Measurements from ENCODE around the gene ANKRD2.

ANKRD2 gene

GRCh38 chr10:97585439-97585811 is 12.8 kb downstream of the ANKRD2 start:
- Histone ChIP-seq H3K27ac (no peak overlapping the region), H3K9me3 (no peaks in the 10 kb centered on the region), H3K27me3 (no peaks in the 10 kb centered on the region), H3K4me1 (ENCODE audit: control insufficient read depth in 1 of 2, insufficient read depth in 1 of 2, low read depth in 1 of 2, low read length in 1 of 2) (no peaks in the 10 kb centered on the region), H3K4me3 (ENCODE audit: low read depth in 1 of 2, low read length in 1 of 2) (no peak overlapping the region), H3K36me3 (no peaks in the 10 kb centered on the region)
- TF ChIP-seq CTCF (IDR thresholded peaks at IDR 0.05): no peak

- Histone ChIP-seq H3K9me3 (no peaks in the 10 kb centered on the region), H3K27ac (no peak overlapping the region), H3K4me1 (ENCODE audit: control insufficient read depth in 1 of 2, insufficient read depth in 1 of 2, low read depth in 1 of 2, low read length in 1 of 2) (no peaks in the 10 kb centered on the region), H3K27me3 (no peaks in the 10 kb centered on the region), H3K4me3 (ENCODE audit: low read depth in 1 of 2, low read length in 1 of 2) (no peak overlapping the region), H3K36me3 (no peaks in the 10 kb centered on the region)
- no peak for TF ChIP-seq CTCF (IDR thresholded peaks at IDR 0.05)
These were observed 14.6 kb downstream of the ANKRD2 start for GRCh38 chr10:97587183-97587582.

DNA sequence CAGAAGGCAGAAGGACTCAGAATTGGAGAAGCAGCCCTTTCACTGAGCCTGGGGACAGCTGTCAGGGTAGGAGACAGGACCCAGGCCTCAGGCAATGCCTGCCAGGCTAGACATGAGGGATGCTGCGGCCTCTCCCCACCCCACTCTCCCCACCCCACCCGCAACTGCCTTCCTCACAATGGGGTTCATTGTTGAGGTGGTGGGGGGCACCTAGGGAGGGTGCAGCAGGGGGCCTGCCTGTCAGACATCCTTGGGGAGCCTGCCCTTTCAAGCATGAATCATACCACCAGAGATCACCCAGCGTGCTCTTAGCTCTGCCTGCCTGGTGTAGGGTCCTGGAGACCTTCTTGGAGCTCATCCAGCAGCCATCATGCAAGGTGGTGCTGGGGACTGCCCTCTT is 16.9 kb downstream of the ANKRD2 start, which contains the start of gene C10orf62:
TSS of gene C10orf62 (plus strand) at position 243 of the 400 bp plus-strand sequence. CDS start 177 bp downstream, outside the sequence.
- Histone ChIP-seq H3K27ac (no peak within 1 kb of the TSS), H3K9me3 (no peaks in the 10 kb centered on the region), H3K36me3 (no peaks in the 10 kb centered on the region), H3K27me3 (no peaks in the 10 kb centered on the region), H3K4me1 (ENCODE audit: control insufficient read depth in 1 of 2, insufficient read depth in 1 of 2, low read depth in 1 of 2, low read length in 1 of 2) (no peaks in the 10 kb centered on the region), H3K4me3 (ENCODE audit: low read depth in 1 of 2, low read length in 1 of 2) (no peak within 1 kb of the TSS)
- TF ChIP-seq CTCF (IDR thresholded peaks at IDR 0.05): no peak

DNA sequence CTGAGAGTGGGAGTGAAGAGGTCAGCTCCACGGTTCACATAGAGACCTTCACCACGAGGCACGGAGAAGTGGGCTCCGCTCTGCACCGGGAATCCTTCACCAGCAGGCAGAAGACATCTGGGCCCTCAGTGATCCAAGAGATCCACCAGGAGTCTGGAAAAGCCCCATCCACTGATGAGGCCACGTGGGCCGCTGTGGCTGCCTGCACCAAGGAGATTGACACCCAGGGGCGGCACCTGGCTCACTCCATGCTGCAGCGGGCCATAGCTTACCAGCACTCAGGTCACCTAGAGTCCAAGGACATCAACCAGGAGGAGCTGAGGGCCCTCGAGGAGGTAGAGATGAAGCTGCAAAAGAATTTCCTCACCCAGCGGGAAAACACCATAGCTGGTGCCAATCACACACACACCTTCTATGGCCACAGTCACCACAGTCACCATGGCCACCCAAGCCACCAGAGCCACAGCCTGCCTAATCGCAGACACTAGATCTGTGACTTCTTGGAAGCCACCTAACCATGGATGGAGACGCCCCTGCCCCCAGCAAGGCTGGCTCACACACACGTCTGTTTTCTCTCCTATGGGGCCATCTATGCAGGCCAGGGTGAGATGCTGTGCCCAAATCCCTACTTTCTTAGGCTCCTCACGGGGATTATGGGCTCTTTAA is 17.6 kb downstream of the ANKRD2 start:
- Histone ChIP-seq H3K4me3 (ENCODE audit: low read depth in 1 of 2, low read length in 1 of 2) (no peak overlapping the region), H3K36me3 (no peaks in the 10 kb centered on the region), H3K27me3 (no peaks in the 10 kb centered on the region), H3K4me1 (ENCODE audit: control insufficient read depth in 1 of 2, insufficient read depth in 1 of 2, low read depth in 1 of 2, low read length in 1 of 2) (no peaks in the 10 kb centered on the region), H3K9me3 (no peaks in the 10 kb centered on the region), H3K27ac (no peak overlapping the region)
- no peak for TF ChIP-seq CTCF (IDR thresholded peaks at IDR 0.05)

DNA sequence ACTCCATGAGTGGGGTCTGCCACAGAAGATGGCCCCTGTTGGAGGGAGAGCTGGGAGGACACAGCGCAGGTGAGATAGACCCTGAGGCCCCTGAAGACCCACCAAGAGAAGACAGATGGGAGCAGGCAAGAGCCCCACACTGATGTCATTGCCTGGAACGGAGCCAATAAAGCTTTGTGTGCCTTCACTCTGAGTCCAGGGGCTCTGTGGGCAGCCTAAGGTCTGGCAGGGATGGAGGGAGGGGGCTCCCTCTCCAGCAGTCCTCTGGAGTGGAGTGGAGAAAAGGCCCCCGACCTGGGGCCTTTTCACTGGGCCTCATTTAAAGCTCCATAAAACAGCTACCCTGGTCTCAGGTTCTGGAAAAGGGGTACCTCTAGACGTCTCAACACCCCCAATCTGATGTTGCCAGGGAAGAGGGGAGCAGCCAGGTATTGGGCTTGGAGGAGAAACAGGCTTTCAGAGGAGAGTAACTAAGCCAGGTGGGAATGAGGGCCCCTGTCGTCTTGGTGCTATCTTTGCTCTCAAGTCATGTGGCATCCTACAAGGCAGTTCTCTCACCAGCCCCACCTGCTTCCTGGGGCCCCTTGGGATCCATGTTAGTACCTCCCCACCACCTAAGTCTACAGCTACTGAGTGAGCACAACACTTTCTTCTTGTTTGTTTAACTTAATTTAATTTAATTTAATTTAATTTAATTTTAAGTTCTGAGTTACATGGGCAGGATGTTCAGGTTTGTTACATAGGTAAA is 18.3 kb downstream of the ANKRD2 start:
- TF ChIP-seq CTCF (IDR thresholded peaks at IDR 0.05): no peak

More for the DNA sequence above, 18.3 kb downstream of the ANKRD2 start:
- H3K27me3 ChIP-seq: no peaks in the 10 kb centered on the region
- H3K4me3 ChIP-seq (ENCODE audit: low read depth in 1 of 2, low read length in 1 of 2): no peak overlapping the region
- H3K27ac ChIP-seq: no peak overlapping the region
- no peaks in the 10 kb centered on the region for H3K9me3 ChIP-seq
- no peaks in the 10 kb centered on the region for H3K36me3 ChIP-seq
- no peaks in the 10 kb centered on the region for H3K4me1 ChIP-seq (ENCODE audit: control insufficient read depth in 1 of 2, insufficient read depth in 1 of 2, low read depth in 1 of 2, low read length in 1 of 2)

Data from neutrophil (primary cell).